ENCODE results near the gene FOXK2. TPM values are rescaled to one million over a fixed set of nuclear protein-coding genes. Genes with fewer than 3 reads are reported as not detected.

The FOXK2 gene
- total and polyA plus RNA-seq, 2 experiments from 2014 or later = 5.6 to 43.0 TPM

GRCh38 chr17:82590216-82590615, 70.7 kb downstream of the FOXK2 start:
- peaks cover 49% of the 10 kb centered on the region for H3F3A ChIP-seq (ENCODE audit: insufficient read depth)
- peaks cover 17% of the 10 kb centered on the region for H3K79me2 ChIP-seq (ENCODE audit: insufficient read depth)
- no peak for TF ChIP-seq EZH2 (IDR thresholded peaks at IDR 0.05; ENCODE audit: insufficient read depth, poor library complexity, severe bottlenecking)
- no peak for TF ChIP-seq EZH2phosphoT487 (IDR thresholded peaks at IDR 0.05; ENCODE audit: insufficient read depth, low read depth)
- DNase-seq = no peak
- 0 out of 2 replicates have a peak, but pooled peaks cover 13% of the 10 kb centered on the region for H3K4me1 ChIP-seq (ENCODE audit: insufficient read depth)
- H3K27me3 ChIP-seq (replicated peaks; ENCODE audit: insufficient read depth) = no peaks in the 10 kb centered on the region
- no peaks in the 10 kb centered on the region for H3K9me2 ChIP-seq (ENCODE audit: insufficient read depth)
- H3K9ac ChIP-seq = no peak overlapping the region
- H3K27ac ChIP-seq = no peak overlapping the region
- no peak overlapping the region for H2AFZ ChIP-seq
- peaks cover 3% of the 10 kb centered on the region; the same call in 1 of the 2 replicates for H3K36me3 ChIP-seq (ENCODE audit: low read depth)
- 88 to 93% methylated on average over 6 of the region's 6 CpGs for WGBS, 2 experiments (ENCODE audit: low coverage in 1 of 2, low lambda C conversion rate in 2 of 2, missing lambda C conversion rate in 2 of 2)
- no peak overlapping the region for H3K4me3 ChIP-seq
- H3K4me2 ChIP-seq (ENCODE audit: unreplicated experiment) = no peak overlapping the region
- in situ Hi-C loops (cut with MboI) = no loop called here
- H3K9me3 ChIP-seq (ENCODE audit: low read depth) = no peaks in the 10 kb centered on the region
- no peaks in the 10 kb centered on the region for H4K20me1 ChIP-seq (ENCODE audit: insufficient read depth)

GRCh38 chr17:82590881-82591539, 71.5 kb downstream of the FOXK2 start:
- Histone ChIP-seq H3K9me2 (ENCODE audit: insufficient read depth) (no peaks in the 10 kb centered on the region), H3K36me3 (ENCODE audit: low read depth) (no peaks in the 10 kb centered on the region; the same call in 1 of the 2 replicates), H3K9ac (no peak overlapping the region), H3K9me3 (ENCODE audit: low read depth) (no peaks in the 10 kb centered on the region), H3K4me3 (no peak overlapping the region), H3K27ac (no peak overlapping the region; the same call in 1 of the 2 replicates), H3K4me2 (ENCODE audit: unreplicated experiment) (no peak overlapping the region), H4K20me1 (ENCODE audit: insufficient read depth) (no peaks in the 10 kb centered on the region), H3K4me1 (ENCODE audit: insufficient read depth) (0 out of 2 replicates have a peak, but pooled peaks cover 13% of the 10 kb centered on the region), H3F3A (ENCODE audit: insufficient read depth) (peaks cover 49% of the 10 kb centered on the region), H3K79me2 (ENCODE audit: insufficient read depth) (peaks cover 11% of the 10 kb centered on the region), H2AFZ (no peak overlapping the region), H3K27me3 (replicated peaks; ENCODE audit: insufficient read depth) (no peaks in the 10 kb centered on the region)
- no peak for DNase-seq
- 67 to 70% methylated on average over 14 to 17 of the region's 17 CpGs for WGBS, 2 experiments (ENCODE audit: low coverage in 1 of 2, low lambda C conversion rate in 2 of 2, missing lambda C conversion rate in 2 of 2)
- TF ChIP-seq EZH2phosphoT487 (IDR thresholded peaks at IDR 0.05; ENCODE audit: insufficient read depth, low read depth) = no peak
- no peak for TF ChIP-seq EZH2 (IDR thresholded peaks at IDR 0.05; ENCODE audit: insufficient read depth, poor library complexity, severe bottlenecking)
- in situ Hi-C loops (cut with MboI) = no loop called here

- 40% methylated on average over 9 of the region's 9 CpGs for WGBS, 2 experiments (ENCODE audit: low coverage in 1 of 2, low lambda C conversion rate in 2 of 2, missing lambda C conversion rate in 2 of 2)
- in situ Hi-C loops (cut with MboI) = no loop called here
- peak overlapping the region; percentile 49 for H3K27ac ChIP-seq
- H3F3A ChIP-seq (ENCODE audit: insufficient read depth) = peaks cover 43% of the 10 kb centered on the region
- no peak overlapping the region for H3K4me2 ChIP-seq (ENCODE audit: unreplicated experiment)
- no peaks in the 10 kb centered on the region for H4K20me1 ChIP-seq (ENCODE audit: insufficient read depth)
- 0 out of 2 replicates have a peak, but pooled peaks cover 13% of the 10 kb centered on the region for H3K4me1 ChIP-seq (ENCODE audit: insufficient read depth)
- H3K9me3 ChIP-seq (ENCODE audit: low read depth) = no peaks in the 10 kb centered on the region
- no peaks in the 10 kb centered on the region for H3K9me2 ChIP-seq (ENCODE audit: insufficient read depth)
- peak overlapping the region; percentile 23; the same call in 1 of the 2 replicates for H3K9ac ChIP-seq
- H3K4me3 ChIP-seq = no peak overlapping the region
- peaks cover 13% of the 10 kb centered on the region for H3K79me2 ChIP-seq (ENCODE audit: insufficient read depth)
- H2AFZ ChIP-seq = peak overlapping the region; percentile 21
- TF ChIP-seq EZH2phosphoT487 (IDR thresholded peaks at IDR 0.05; ENCODE audit: insufficient read depth, low read depth) (no peak), EZH2 (IDR thresholded peaks at IDR 0.05; ENCODE audit: insufficient read depth, poor library complexity, severe bottlenecking) (no peak)
- DNase-seq = peak; percentile 49
- no peaks in the 10 kb centered on the region; the same call in 1 of the 2 replicates for H3K36me3 ChIP-seq (ENCODE audit: low read depth)
- no peaks in the 10 kb centered on the region for H3K27me3 ChIP-seq (replicated peaks; ENCODE audit: insufficient read depth)
Observed at GRCh38 chr17:82592289-82592766, 72.8 kb downstream of the FOXK2 start.

- H3K27me3 ChIP-seq (replicated peaks; ENCODE audit: insufficient read depth) = no peaks in the 10 kb centered on the region
- no peaks in the 10 kb centered on the region for H3K9me3 ChIP-seq (ENCODE audit: low read depth)
- peaks cover 41% of the 10 kb centered on the region for H3F3A ChIP-seq (ENCODE audit: insufficient read depth)
- DNase-seq = peak; percentile 72
- in situ Hi-C loops (cut with MboI) = no loop called here
- WGBS, 2 experiments (ENCODE audit: low coverage in 1 of 2, low lambda C conversion rate in 2 of 2, missing lambda C conversion rate in 2 of 2) = 13 to 18% methylated on average over 21 to 29 of the region's 29 CpGs
- H3K27ac ChIP-seq = peak overlapping the region; percentile 49
- H3K4me3 ChIP-seq = peak overlapping the region; percentile 73
- peak overlapping the region; percentile 75 for H3K9ac ChIP-seq
- H3K4me2 ChIP-seq (ENCODE audit: unreplicated experiment) = peak overlapping the region; percentile 63
- TF ChIP-seq EZH2 (IDR thresholded peaks at IDR 0.05; ENCODE audit: insufficient read depth, poor library complexity, severe bottlenecking) = no peak
- no peak for TF ChIP-seq EZH2phosphoT487 (IDR thresholded peaks at IDR 0.05; ENCODE audit: insufficient read depth, low read depth)
- 0 out of 2 replicates have a peak, but pooled peaks cover 13% of the 10 kb centered on the region for H3K4me1 ChIP-seq (ENCODE audit: insufficient read depth)
- no peaks in the 10 kb centered on the region for H3K36me3 ChIP-seq (ENCODE audit: low read depth)
- H3K79me2 ChIP-seq (ENCODE audit: insufficient read depth) = peaks cover 19% of the 10 kb centered on the region
- H2AFZ ChIP-seq = peak overlapping the region; percentile 21
- H3K9me2 ChIP-seq (ENCODE audit: insufficient read depth) = no peaks in the 10 kb centered on the region
- H4K20me1 ChIP-seq (ENCODE audit: insufficient read depth) = no peaks in the 10 kb centered on the region
Observed at GRCh38 chr17:82592767-82593589, 73.4 kb downstream of the FOXK2 start.

Measured in GM23248 (cell line).